ENCODE results near the gene SMARCC1.

SMARCC1 gene

DNA sequence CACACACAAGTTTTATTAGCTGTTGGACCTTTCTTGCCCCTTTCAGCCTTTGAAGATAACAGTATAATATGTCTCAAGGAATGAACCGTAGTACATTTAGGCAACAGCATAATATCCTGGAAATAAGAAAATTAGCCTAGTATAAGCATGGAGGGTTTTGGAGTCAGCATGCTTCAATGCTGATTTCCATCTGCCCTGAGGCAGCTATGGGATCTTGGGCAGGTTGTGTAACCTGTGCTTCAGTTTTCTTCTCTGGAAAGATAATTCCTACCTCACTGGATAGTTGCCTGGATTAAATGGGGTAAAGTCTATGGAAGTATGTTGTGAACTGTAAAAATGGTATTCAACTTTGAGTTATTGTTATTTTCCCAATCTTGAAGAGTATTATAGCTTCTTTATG lies 22.9 kb upstream of the SMARCC1 start:
- no peak for DNase-seq (ENCODE audit: extremely low read depth, low read depth)
- no peak overlapping the region for H3K4me3 ChIP-seq (replicated peaks; ENCODE audit: low read depth, low read length)
- TF ChIP-seq, protein P1, sequence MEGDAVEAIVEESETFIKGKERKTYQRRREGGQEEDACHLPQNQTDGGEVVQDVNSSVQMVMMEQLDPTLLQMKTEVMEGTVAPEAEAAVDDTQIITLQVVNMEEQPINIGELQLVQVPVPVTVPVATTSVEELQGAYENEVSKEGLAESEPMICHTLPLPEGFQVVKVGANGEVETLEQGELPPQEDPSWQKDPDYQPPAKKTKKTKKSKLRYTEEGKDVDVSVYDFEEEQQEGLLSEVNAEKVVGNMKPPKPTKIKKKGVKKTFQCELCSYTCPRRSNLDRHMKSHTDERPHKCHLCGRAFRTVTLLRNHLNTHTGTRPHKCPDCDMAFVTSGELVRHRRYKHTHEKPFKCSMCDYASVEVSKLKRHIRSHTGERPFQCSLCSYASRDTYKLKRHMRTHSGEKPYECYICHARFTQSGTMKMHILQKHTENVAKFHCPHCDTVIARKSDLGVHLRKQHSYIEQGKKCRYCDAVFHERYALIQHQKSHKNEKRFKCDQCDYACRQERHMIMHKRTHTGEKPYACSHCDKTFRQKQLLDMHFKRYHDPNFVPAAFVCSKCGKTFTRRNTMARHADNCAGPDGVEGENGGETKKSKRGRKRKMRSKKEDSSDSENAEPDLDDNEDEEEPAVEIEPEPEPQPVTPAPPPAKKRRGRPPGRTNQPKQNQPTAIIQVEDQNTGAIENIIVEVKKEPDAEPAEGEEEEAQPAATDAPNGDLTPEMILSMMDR (IDR thresholded peaks at IDR 0.05; ENCODE audit: low read depth, low read length, missing control alignments): no peak

DNA sequence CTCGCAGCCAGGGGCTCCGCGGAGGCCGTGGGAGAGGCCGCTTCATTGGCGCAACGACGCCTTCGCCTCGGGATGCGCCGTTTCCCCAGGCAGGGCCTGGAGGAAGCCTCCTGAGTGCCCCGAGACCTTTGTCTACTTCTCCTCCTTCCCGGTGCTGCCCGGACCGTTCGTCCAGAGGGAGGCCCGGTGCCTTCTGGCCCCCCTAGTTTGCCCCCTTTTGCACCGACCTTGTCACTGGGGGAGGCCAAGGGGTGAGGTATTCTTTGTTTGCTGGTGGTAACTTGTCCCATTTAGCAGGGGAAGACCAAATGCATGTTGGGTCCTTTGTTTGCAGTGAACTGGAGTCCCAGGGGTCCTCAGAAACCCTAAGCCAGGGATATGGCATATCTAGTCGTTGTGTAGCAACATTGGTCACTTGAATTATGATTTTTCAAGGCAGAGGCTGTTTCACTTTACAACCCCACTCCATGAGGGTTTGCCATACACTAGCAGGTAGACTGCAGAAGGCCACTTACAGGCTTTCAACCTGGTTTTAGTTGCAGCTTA lies 21.9 kb upstream of the SMARCC1 start:
- DNase-seq (ENCODE audit: extremely low read depth, low read depth): no peak
- H3K4me3 ChIP-seq (replicated peaks; ENCODE audit: low read depth, low read length): peak overlapping the region; percentile 65
- TF ChIP-seq, protein P1 (IDR thresholded peaks at IDR 0.05; ENCODE audit: low read depth, low read length, missing control alignments): no peak

DNA sequence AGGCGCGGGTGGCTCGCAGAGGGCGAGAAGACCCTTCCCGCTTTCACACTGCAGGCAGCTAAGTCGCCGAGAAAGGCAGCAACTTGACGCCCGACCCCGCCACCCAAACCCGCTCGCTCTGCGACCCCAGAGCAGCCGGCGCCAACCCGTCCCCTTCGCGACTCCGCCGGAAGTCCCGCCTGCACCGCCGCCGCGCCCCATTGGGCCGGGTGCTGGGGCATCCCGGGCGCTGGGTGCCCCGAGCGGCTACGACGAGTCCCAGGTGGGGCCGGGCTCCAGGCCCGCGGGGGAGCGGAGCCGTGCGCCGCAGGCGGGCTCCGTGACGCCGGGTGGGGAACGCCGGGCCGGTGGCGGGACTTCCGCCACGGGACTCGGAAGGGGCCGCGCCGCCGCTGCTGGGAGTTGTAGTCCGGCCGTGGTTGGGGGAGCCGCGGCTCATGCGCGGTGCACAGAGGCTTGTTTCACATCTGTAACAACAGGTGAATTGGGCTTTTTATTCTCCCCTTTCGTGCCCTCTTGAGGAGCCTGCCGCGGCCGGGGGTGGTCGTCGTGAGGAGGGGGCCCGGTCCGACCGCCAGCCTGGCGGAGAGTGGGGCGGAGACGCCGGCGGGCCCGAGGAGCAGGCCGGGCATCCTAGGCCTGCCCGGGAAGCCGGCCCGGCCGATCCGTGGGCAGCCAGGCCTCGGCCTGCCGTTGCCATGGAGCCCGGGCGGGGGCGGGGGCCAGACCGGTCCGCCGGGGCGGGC lies 21.2 kb upstream of the SMARCC1 start, which contains the start of gene DHX30:
Gene DHX30, plus strand, starts transcription at position 405 of the 746 bp plus-strand sequence. CDS start 7,546 bp downstream, outside the sequence.
- peak within 1 kb of the TSS; percentile 65 for H3K4me3 ChIP-seq (replicated peaks; ENCODE audit: low read depth, low read length)
- TF ChIP-seq, protein P1 (IDR thresholded peaks at IDR 0.05; ENCODE audit: low read depth, low read length, missing control alignments): no peak
- no peak for DNase-seq (ENCODE audit: extremely low read depth, low read depth)

DNA sequence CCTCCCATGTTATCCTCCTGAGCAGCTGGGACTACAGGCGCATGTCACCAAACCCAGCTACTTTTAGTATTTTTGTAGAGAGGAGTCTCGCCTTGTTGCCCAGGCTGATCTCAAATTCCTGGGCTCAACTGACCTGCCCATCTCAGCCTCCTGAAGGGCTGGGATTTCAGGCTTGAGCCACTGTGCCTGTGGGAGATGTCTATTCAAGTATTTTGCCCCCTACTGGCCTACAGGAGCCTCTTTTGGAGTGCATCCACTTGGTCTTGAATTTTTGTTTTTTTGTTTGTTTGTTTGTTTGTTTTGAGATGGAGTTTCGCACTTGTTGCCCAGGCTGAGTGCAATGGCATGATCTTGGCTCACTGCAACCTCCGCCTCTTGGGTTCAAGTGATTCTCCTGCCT lies 18.0 kb upstream of the SMARCC1 start:
- DNase-seq (ENCODE audit: extremely low read depth, low read depth): no peak
- H3K4me3 ChIP-seq (replicated peaks; ENCODE audit: low read depth, low read length): no peak overlapping the region
- TF ChIP-seq, protein P1 (IDR thresholded peaks at IDR 0.05; ENCODE audit: low read depth, low read length, missing control alignments): peak; percentile 23

DNA sequence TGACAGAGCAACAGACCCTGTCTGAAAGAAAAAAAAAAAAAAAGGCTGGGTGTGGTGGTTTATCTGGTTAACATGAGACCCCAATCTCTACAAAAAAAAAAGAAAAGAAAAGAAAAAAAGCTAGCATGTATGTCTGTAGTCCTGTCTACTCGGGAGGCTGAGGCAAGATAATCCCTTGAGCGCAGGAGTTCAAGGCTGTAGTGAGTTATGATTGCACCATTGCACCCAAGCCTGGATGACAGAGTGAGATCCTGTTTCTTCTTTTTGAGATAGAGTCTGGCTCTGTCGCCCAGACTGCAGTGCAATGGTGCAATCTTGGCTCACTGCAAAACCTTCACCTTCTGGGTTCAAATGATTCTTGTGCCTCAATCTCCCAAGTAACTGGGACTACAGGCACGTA lies 12.9 kb upstream of the SMARCC1 start:
- no peak overlapping the region for H3K4me3 ChIP-seq (replicated peaks; ENCODE audit: low read depth, low read length)
- DNase-seq (ENCODE audit: extremely low read depth, low read depth): no peak
- TF ChIP-seq, protein P1 (IDR thresholded peaks at IDR 0.05; ENCODE audit: low read depth, low read length, missing control alignments): no peak

DNA sequence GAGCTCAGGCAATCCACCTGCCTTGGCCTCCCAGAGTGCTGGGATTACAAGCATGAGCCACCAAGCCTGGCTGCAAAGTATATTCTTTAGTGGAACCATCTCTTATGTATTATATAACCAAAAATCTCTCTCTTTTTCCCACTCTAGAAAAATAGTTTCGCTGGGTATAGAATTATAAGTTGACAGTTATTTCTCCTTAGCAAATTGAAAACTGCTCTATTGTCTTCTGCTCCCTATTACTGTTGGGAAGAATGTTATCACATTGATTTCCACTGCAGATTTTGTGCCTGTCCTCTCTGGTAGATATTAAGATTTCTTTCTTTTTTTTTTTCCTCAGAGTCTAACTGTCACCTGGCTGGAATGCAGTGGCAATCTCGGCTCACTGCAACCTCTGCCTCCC lies 11.0 kb upstream of the SMARCC1 start:
- H3K4me3 ChIP-seq (replicated peaks; ENCODE audit: low read depth, low read length): no peak overlapping the region
- TF ChIP-seq, protein P1 (IDR thresholded peaks at IDR 0.05; ENCODE audit: low read depth, low read length, missing control alignments): no peak

More for the DNA sequence above, 11.0 kb upstream of the SMARCC1 start:
- DNase-seq (ENCODE audit: extremely low read depth, low read depth): no peak
